Natural killer cell (primary cell): Measurements from ENCODE around the gene TSC22D1. TPM values are rescaled to one million over a fixed set of nuclear protein-coding genes. Genes with fewer than 3 reads are reported as not detected.

ENCODE experiments used
- ATAC-seq, 3 donors: fragments of 150-1000 bp in 2 of 3; fragments of 200-7000 bp in 1 of 3; cut with Tn5 transposase; 1 replicate in 1 of 3; 2 replicates in 2 of 3; pipeline ENCODE4 v1.10.0; 2021; ENCODE audit warnings: mild to moderate bottlenecking in 2 of 3, moderate library complexity in 2 of 3
- DNase-seq, 2 donors: peaks; one replicate each; pipeline versions ENCODE4 v3.0.0 to v3.0.0-alpha.2; 2013 to 2021; ENCODE audit warnings: mixed read lengths in 1 of 2
- H3K27ac ChIP-seq: one replicate; pipeline ENCODE4 v1.5.1; 2013; ENCODE audit warnings: mild to moderate bottlenecking, low read length
- H3K27me3 ChIP-seq: one replicate; pipeline ENCODE4 v1.6.1; 2013; ENCODE audit warnings: low read length; ENCODE audit not compliant: control insufficient read depth, insufficient read depth
- H3K36me3 ChIP-seq: one replicate; pipeline ENCODE4 v1.6.1; 2013; ENCODE audit warnings: low read length; ENCODE audit not compliant: control insufficient read depth, insufficient read depth
- H3K4me1 ChIP-seq: one replicate; pipeline ENCODE4 v1.6.1; 2013; ENCODE audit warnings: low read length; ENCODE audit not compliant: control insufficient read depth, insufficient read depth
- H3K4me3 ChIP-seq: one replicate; pipeline ENCODE4 v1.5.1; 2013; ENCODE audit warnings: low read length
- H3K9me3 ChIP-seq: one replicate; pipeline ENCODE4 v1.6.1; 2013; ENCODE audit warnings: low read length; ENCODE audit not compliant: control insufficient read depth, insufficient read depth
- H3K27ac Mint-ChIP-seq, 2 donors: one replicate each; pipeline ENCODE4 v1.8.0; 2022; ENCODE audit warnings: mild to moderate bottlenecking in 2 of 2, mixed read lengths in 2 of 2, moderate library complexity in 1 of 2
- H3K27me3 Mint-ChIP-seq, 2 donors: one replicate each; pipeline ENCODE4 v1.8.0; 2022; ENCODE audit warnings: low read depth in 2 of 2, mixed read lengths in 2 of 2
- H3K36me3 Mint-ChIP-seq: one replicate; pipeline ENCODE4 v1.8.0; 2022; ENCODE audit warnings: mixed read lengths
- H3K4me1 Mint-ChIP-seq, 2 donors: one replicate each; pipeline ENCODE4 v1.8.0; 2022; ENCODE audit warnings: mixed read lengths in 2 of 2
- H3K4me3 Mint-ChIP-seq: one replicate; pipeline ENCODE4 v1.8.0; 2022; ENCODE audit warnings: mild to moderate bottlenecking, moderate library complexity, mixed read lengths
- H3K9me3 Mint-ChIP-seq, 2 donors: one replicate each; pipeline ENCODE4 v1.8.0; 2022; ENCODE audit warnings: mixed read lengths in 2 of 2
- CTCF ChIP-seq: fragments of 200-600 bp; IDR thresholded peaks from one replicate; pipeline ENCODE4 v1.8.0; 2022; ENCODE audit warnings: antibody characterized with exemption
- WGBS: methylation state at CpG from one replicate; pipeline ENCODE4 v1.1.7; 2013; ENCODE audit warnings: missing lambda C conversion rate; ENCODE audit not compliant: insufficient coverage; 5-methylcytosine and 5-hydroxymethylcytosine counted together
- intact Hi-C: fragments of 100-400 bp; cut with micrococcal nuclease; formaldehyde crosslinking; loops from one replicate; pipeline ENCODE4 v1.14.2; 2022
- total RNA-seq, 4 donors: library from RNA; stranded (reverse); fragments of 120-200 nt in 1 of 4; gene quantifications; one replicate each; pipeline versions ENCODE4 v1.2.3 to v1.2.4, GENCODE V29; 2013 to 2022

TSC22D1 gene
- total RNA-seq, 3 donors from 2014 or later (not counting 1 experiment from before 2014, with no cell fraction given), result 44.3 to 54.4 (median 44.6) TPM

DNA sequence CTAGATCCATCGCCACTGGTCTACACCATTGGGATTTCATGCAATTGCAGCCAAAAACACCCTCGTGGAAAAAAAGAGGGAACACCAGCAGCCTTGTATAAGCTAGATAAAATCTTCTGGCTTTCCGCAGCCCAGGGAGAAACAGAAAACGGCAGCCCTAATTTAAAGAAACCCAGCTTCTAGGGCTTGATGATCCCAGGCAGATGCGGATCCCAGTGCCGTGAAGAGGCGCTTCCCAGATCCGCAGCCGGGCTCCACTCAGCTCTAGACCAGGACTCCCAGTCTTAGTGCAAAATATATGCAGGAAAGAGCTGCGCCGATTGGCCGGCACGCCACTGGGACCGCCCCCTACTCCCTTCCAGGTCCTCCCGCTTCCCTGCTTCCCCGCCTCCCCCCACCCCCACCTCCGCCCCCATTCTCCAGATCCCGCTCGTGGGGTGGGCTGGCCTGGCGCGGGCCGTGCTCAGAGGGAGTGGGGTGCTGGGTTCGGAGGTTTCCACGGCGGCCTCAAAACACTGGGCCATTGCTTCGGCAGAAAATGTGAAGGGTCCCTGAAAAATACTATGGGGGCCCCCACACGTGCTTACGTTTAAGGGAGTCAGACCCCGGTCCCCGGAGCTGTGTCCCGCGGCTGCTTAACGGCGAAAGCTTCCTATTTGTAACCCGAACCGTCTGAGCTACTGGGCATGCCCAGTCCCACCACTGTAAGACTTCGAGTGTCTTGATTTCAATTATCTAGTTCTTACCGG is 139.4 kb downstream of the TSC22D1 start:
- H3K4me1 ChIP-seq, result peaks cover 21% of the 10 kb centered on the region
- no peaks in the 10 kb centered on the region for H3K36me3 ChIP-seq
- Mint-ChIP-seq H3K27me3 (peaks cover 0 to 3% of the 10 kb centered on the region in 2 donors), H3K4me1 (peaks cover 33 to 35% of the 10 kb centered on the region in 2 donors), H3K4me3 (peak overlapping the region; percentile 92), H3K9me3 (no peaks in the 10 kb centered on the region), H3K27ac (peak overlapping the region; percentile 86 to 94), H3K36me3 (no peaks in the 10 kb centered on the region)
- H3K9me3 ChIP-seq, result no peaks in the 10 kb centered on the region
- peak overlapping the region; percentile 75 for H3K4me3 ChIP-seq
- peak; percentile 47 to 64 for DNase-seq
- H3K27me3 ChIP-seq, result no peaks in the 10 kb centered on the region
- ATAC-seq, result peak; percentile 25 to 35 (median 34)
- under 1% methylated on average over 28 of the region's 38 CpGs for WGBS
- H3K27ac ChIP-seq, result peak overlapping the region; percentile 53
- intact Hi-C loops, result no loop called here
- no peak for TF ChIP-seq CTCF

DNA sequence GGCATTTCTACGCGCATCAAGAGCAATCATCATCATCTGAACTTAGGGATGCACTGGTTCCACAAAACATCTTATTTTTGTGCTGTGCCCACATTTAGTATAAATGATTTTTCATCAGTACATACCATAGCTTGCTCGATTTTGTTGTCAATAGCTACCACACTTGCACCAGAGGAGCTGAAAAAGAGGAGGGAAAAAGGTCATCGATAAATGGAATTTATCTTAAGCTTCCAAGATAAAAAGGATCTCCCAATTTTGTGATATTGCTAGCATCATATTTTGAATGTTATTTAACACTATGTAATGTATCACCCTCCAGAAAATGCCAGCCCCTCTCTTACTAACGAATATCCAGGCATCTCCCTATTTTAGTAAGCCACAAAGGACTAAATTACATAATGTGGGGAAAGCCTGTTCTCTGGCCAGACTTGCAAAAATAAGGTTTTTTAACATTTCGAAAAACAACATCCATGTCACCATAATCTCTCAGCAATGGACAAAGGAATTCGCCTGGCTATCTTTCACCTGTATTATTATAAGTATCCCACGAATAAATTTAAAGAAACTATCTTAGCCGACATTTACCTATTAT is 140.1 kb downstream of the TSC22D1 start:
- peaks cover 33 to 35% of the 10 kb centered on the region in 2 donors for H3K4me1 Mint-ChIP-seq
- DNase-seq (no peak), ATAC-seq (no peak)

GRCh38 chr13:44435142-44435918 is 140.8 kb downstream of the TSC22D1 start:
- H3K4me1 ChIP-seq, result peaks cover 21% of the 10 kb centered on the region
- ATAC-seq (peak; percentile 87 to 95 (median 89)), DNase-seq (peak; percentile 86 to 94)
- Mint-ChIP-seq H3K4me1 (peaks cover 33 to 35% of the 10 kb centered on the region in 2 donors), H3K9me3 (no peaks in the 10 kb centered on the region), H3K27ac (peak overlapping the region; percentile 86 to 94), H3K4me3 (peak overlapping the region; percentile 92), H3K27me3 (no peaks in the 10 kb centered on the region), H3K36me3 (no peaks in the 10 kb centered on the region)
- TF ChIP-seq CTCF, result no peak
- peak overlapping the region; percentile 87 for H3K27ac ChIP-seq
- under 1% methylated on average over 51 of the region's 51 CpGs for WGBS
- H3K27me3 ChIP-seq, result no peaks in the 10 kb centered on the region
- H3K36me3 ChIP-seq, result no peaks in the 10 kb centered on the region
- H3K9me3 ChIP-seq, result no peaks in the 10 kb centered on the region
- peak overlapping the region; percentile 75 for H3K4me3 ChIP-seq
- intact Hi-C loops, result loop anchor here (1.0 to 2.0 kb wide), 3 partner anchors 161 to 323 kb away; no protein-coding TSS in a partner anchor

More for the DNA sequence above, 140.1 kb downstream of the TSC22D1 start:
- no peaks in the 10 kb centered on the region for H3K36me3 Mint-ChIP-seq
- Histone ChIP-seq H3K9me3 (no peaks in the 10 kb centered on the region), H3K27me3 (no peaks in the 10 kb centered on the region), H3K36me3 (no peaks in the 10 kb centered on the region), H3K4me1 (peaks cover 21% of the 10 kb centered on the region), H3K27ac (peak overlapping the region; percentile 87), H3K4me3 (peak overlapping the region; percentile 75)
- H3K27me3 Mint-ChIP-seq, result peaks cover 0 to 3% of the 10 kb centered on the region in 2 donors
- H3K4me3 Mint-ChIP-seq, result peak overlapping the region; percentile 92
- intact Hi-C loops, result loop anchor here (1.0 to 2.0 kb wide), 3 partner anchors 162 to 323 kb away; no protein-coding TSS in a partner anchor
- no peak for TF ChIP-seq CTCF
- peak overlapping the region; percentile 86 to 94 for H3K27ac Mint-ChIP-seq
- no peaks in the 10 kb centered on the region for H3K9me3 Mint-ChIP-seq
- WGBS, result 9% methylated on average over 7 of the region's 9 CpGs
